HEK293T (cell line): ENCODE measurements around the gene EFCAB6.

Source experiments
- CTCF ChIA-PET: fragments of 350-600 bp; formaldehyde crosslinking; extraction: SDS; loops from one replicate; lab custom pipeline; 2021; ENCODE audit warnings: antibody characterized with exemption, inconsistent platforms; lab: Yijun Ruan, JAX
- POLR2A ChIA-PET: fragments of 350-600 bp; formaldehyde crosslinking; extraction: SDS; loops from one replicate; lab custom pipeline; 2020; ENCODE audit warnings: antibody characterized with exemption, inconsistent platforms; lab: Yijun Ruan, JAX
- DNase-seq: peaks from one replicate; pipeline ENCODE4 v3.0.0; 2012; ENCODE audit warnings: mixed read lengths; ENCODE audit errors: extremely low spot score
- ARNT ChIP-seq: fragments of 450-650 bp; IDR thresholded peaks from 2 replicates; pipeline ENCODE4 v1.6.1; 2017; ENCODE audit warnings: mild to moderate bottlenecking
- BHLHE40 ChIP-seq: fragments of 450-650 bp; IDR thresholded peaks from 2 replicates; pipeline ENCODE4 v1.6.1; 2016; ENCODE audit warnings: mild to moderate bottlenecking, moderate library complexity, borderline replicate concordance
- CTBP1 ChIP-seq: fragments of 450-650 bp; IDR thresholded peaks from 2 replicates; pipeline ENCODE4 v1.6.1; 2016; ENCODE audit warnings: borderline replicate concordance
- ELF4 ChIP-seq: fragments of 450-650 bp; IDR thresholded peaks from 2 replicates; pipeline ENCODE4 v1.6.1; 2017; ENCODE audit warnings: antibody characterized with exemption
- FOXA1 ChIP-seq: fragments of 450-650 bp; IDR thresholded peaks from 2 replicates; pipeline ENCODE4 v1.6.1; 2016; ENCODE audit warnings: mild to moderate bottlenecking
- FOXK2 ChIP-seq: fragments of 450-650 bp; IDR thresholded peaks from 2 replicates; pipeline ENCODE4 v1.6.1; 2016; ENCODE audit warnings: mild to moderate bottlenecking
- FOXM1 ChIP-seq: fragments of 450-650 bp; IDR thresholded peaks from 2 replicates; pipeline ENCODE4 v1.6.1; 2017; ENCODE audit warnings: mild to moderate bottlenecking, borderline replicate concordance
- HDGF ChIP-seq: fragments of 450-650 bp; IDR thresholded peaks from 2 replicates; pipeline ENCODE4 v1.6.1; 2017; ENCODE audit warnings: antibody characterized with exemption, borderline replicate concordance
- L3MBTL2 ChIP-seq: fragments of 450-650 bp; conservative IDR thresholded peaks from 2 replicates; pipeline ENCODE4 v1.6.1; 2016; ENCODE audit warnings: mild to moderate bottlenecking
- LEF1 ChIP-seq: fragments of 450-650 bp; IDR thresholded peaks from 2 replicates; pipeline ENCODE4 v1.6.1; 2017; ENCODE audit warnings: mild to moderate bottlenecking, borderline replicate concordance
- NFRKB ChIP-seq: fragments of 450-650 bp; IDR thresholded peaks from 2 replicates; pipeline ENCODE4 v1.6.1; 2016; ENCODE audit warnings: mild to moderate bottlenecking, moderate library complexity
- SP1 ChIP-seq: fragments of 450-650 bp; IDR thresholded peaks from 2 replicates; pipeline ENCODE4 v1.6.1; 2017
- SUZ12 ChIP-seq: fragments of 450-650 bp; IDR thresholded peaks from 2 replicates; pipeline ENCODE4 v1.6.1; 2016; ENCODE audit warnings: mild to moderate bottlenecking
- TARDBP ChIP-seq: fragments of 450-650 bp; IDR thresholded peaks from 2 replicates; pipeline ENCODE4 v1.6.1; 2016
- ZNF384 ChIP-seq: fragments of 450-650 bp; IDR thresholded peaks from 2 replicates; pipeline ENCODE4 v1.6.1; 2016
- TF ChIP-seq, protein P1 (sequence below): fragments of 450-650 bp; IDR thresholded peaks from 2 replicates; pipeline ENCODE4 v1.6.1; 2016

EFCAB6 gene

GRCh38 chr22:43491177-43491576 is 320.9 kb downstream of the EFCAB6 start:
- ChIA-PET POLR2A (no interaction called here), CTCF (interaction anchor here (0.8 kb wide), 1 partner anchor 32 kb away, joined by 3 read pairs; no protein-coding TSS in a partner anchor)
- TF ChIP-seq ZNF384: no peak
- no peak for TF ChIP-seq LEF1
- no peak for TF ChIP-seq FOXM1
- TF ChIP-seq L3MBTL2: no peak
- no peak for TF ChIP-seq ARNT
- no peak for TF ChIP-seq SUZ12
- TF ChIP-seq BHLHE40: no peak
- no peak for TF ChIP-seq FOXK2
- TF ChIP-seq, protein P1, sequence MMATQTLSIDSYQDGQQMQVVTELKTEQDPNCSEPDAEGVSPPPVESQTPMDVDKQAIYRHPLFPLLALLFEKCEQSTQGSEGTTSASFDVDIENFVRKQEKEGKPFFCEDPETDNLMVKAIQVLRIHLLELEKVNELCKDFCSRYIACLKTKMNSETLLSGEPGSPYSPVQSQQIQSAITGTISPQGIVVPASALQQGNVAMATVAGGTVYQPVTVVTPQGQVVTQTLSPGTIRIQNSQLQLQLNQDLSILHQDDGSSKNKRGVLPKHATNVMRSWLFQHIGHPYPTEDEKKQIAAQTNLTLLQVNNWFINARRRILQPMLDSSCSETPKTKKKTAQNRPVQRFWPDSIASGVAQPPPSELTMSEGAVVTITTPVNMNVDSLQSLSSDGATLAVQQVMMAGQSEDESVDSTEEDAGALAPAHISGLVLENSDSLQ: no peak
- no peak for TF ChIP-seq TARDBP
- no peak for TF ChIP-seq ELF4
- TF ChIP-seq FOXA1: no peak
- no peak for TF ChIP-seq NFRKB
- TF ChIP-seq HDGF: no peak
- no peak for TF ChIP-seq SP1
- TF ChIP-seq CTBP1: no peak
- no peak for DNase-seq

- CTCF ChIA-PET: interaction anchor here (0.8 kb wide), 1 partner anchor 31 kb away, joined by 3 read pairs; no protein-coding TSS in a partner anchor
- no peak for TF ChIP-seq HDGF
- TF ChIP-seq SUZ12: no peak
- TF ChIP-seq NFRKB: no peak
- TF ChIP-seq LEF1: no peak
- no peak for TF ChIP-seq ELF4
- TF ChIP-seq CTBP1: no peak
- POLR2A ChIA-PET: no interaction called here
- no peak for DNase-seq
These were observed 321.8 kb downstream of the EFCAB6 start for GRCh38 chr22:43490311-43490710.

- TF ChIP-seq NFRKB (no peak), LEF1 (no peak), SUZ12 (no peak), FOXM1 (no peak), ZNF384 (no peak), HDGF (no peak), ELF4 (no peak), FOXA1 (no peak), BHLHE40 (no peak), TARDBP (no peak), CTBP1 (no peak), FOXK2 (no peak), SP1 (no peak), L3MBTL2 (no peak), ARNT (no peak)
- TF ChIP-seq, protein P1: no peak
- ChIA-PET CTCF (no interaction called here), POLR2A (no interaction called here)
- no peak for DNase-seq
These were observed 323.2 kb downstream of the EFCAB6 start for GRCh38 chr22:43488937-43489336.

DNA sequence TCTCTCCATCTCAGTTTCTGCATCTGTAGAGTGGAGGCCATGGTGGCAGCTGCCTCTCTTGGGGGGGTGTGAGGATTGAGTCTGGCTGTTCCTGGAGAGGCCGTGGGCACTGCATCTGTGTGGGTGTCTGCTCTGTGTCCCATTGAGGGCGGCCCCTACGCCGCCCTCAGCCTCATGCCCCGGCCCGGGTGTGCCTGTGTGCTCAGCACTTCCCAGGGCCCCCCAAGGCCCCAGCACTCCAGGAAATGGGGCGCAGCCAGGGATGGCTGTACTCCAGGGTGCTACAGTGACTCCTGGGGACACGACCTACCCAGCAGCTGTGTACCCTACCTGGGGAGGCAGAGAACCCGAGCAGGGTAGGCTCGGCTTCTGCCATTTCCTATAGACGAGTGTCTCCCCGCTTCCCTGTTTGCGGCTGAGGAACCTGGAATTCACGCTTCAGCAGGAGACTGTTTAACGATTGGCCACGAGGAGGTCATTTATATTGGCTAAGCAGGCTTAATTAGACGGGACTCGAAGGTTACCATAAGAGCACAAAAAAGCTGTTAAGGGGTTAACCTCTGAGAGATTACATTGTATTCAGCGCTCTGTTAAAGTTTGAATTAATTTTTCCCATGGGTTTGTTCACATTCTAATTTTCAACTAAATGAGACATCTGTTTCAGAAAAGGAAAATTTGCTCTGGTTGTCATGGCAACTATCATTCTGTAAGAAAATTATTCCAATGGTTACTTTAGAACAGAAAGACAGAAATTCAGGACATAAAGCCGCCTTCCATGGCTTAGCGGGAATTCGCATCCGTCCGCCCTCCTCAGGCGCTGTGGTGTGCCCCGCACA is 323.9 kb downstream of the EFCAB6 start:
- ChIA-PET POLR2A (no interaction called here), CTCF (no interaction called here)
- TF ChIP-seq BHLHE40 (no peak), NFRKB (no peak), FOXK2 (no peak), LEF1 (no peak), FOXA1 (no peak), ELF4 (no peak), SP1 (no peak), FOXM1 (no peak), TARDBP (no peak), CTBP1 (no peak)
- DNase-seq: no peak

- ChIA-PET CTCF (no interaction called here), POLR2A (no interaction called here)
- TF ChIP-seq HDGF: no peak
- TF ChIP-seq, protein P1: no peak
- TF ChIP-seq TARDBP: no peak
- no peak for TF ChIP-seq CTBP1
- no peak for TF ChIP-seq ELF4
- TF ChIP-seq FOXK2: no peak
- TF ChIP-seq ARNT: no peak
- TF ChIP-seq SP1: no peak
- no peak for TF ChIP-seq SUZ12
- no peak for TF ChIP-seq LEF1
- no peak for TF ChIP-seq FOXA1
- TF ChIP-seq BHLHE40: no peak
- DNase-seq: no peak
These were observed 324.6 kb downstream of the EFCAB6 start for GRCh38 chr22:43487311-43488030.
